HEK293 (cell line): Measurements from ENCODE around the gene TRAF1.
A peak's percentile ranks its signal among the peaks of the same experiment; 100 is the strongest.

ENCODE experiments used
- BCL11B ChIP-seq: fragments of 450-650 bp; formaldehyde crosslinking; IDR thresholded peaks from 2 replicates; pipeline ENCODE4 v1.5.1; 2016; ENCODE audit warnings: low read depth, missing biosample characterization, missing genetic modification characterization
- FEZF1 ChIP-seq: fragments of 450-650 bp; formaldehyde crosslinking; IDR thresholded peaks from 2 replicates; pipeline ENCODE4 v1.5.1; 2016; ENCODE audit warnings: missing biosample characterization, missing genetic modification characterization
- IKZF3 ChIP-seq: fragments of 450-650 bp; IDR thresholded peaks from 2 replicates; pipeline ENCODE4 v1.5.0; 2018; ENCODE audit warnings: missing biosample characterization, mild to moderate bottlenecking, missing genetic modification characterization, moderate library complexity
- SCRT2 ChIP-seq: fragments of 450-650 bp; formaldehyde crosslinking; IDR thresholded peaks from 2 replicates; pipeline ENCODE4 v1.5.1; 2016; ENCODE audit warnings: missing biosample characterization, missing genetic modification characterization
- ZBTB26 ChIP-seq: fragments of 450-650 bp; formaldehyde crosslinking; optimal IDR thresholded peaks from 2 replicates; pipeline ENCODE3; 2016; ENCODE audit warnings: missing biosample characterization, mild to moderate bottlenecking, missing genetic modification characterization
- ZBTB48 ChIP-seq: fragments of 450-650 bp; formaldehyde crosslinking; IDR thresholded peaks from 2 replicates; pipeline ENCODE4 v1.5.1; 2016; ENCODE audit warnings: missing biosample characterization, missing genetic modification characterization
- ZNF121 ChIP-seq: fragments of 450-650 bp; formaldehyde crosslinking; IDR thresholded peaks from 2 replicates; pipeline ENCODE4 v1.5.1; 2016; ENCODE audit warnings: missing biosample characterization, missing genetic modification characterization
- ZNF140 ChIP-seq: fragments of 450-650 bp; formaldehyde crosslinking; IDR thresholded peaks from 2 replicates; pipeline ENCODE4 v1.5.1; 2016; ENCODE audit warnings: missing biosample characterization, missing genetic modification characterization
- ZNF239 ChIP-seq: fragments of 450-650 bp; formaldehyde crosslinking; IDR thresholded peaks from 2 replicates; pipeline ENCODE4 v1.5.1; 2016; ENCODE audit warnings: missing biosample characterization, missing genetic modification characterization
- ZNF274 ChIP-seq, 2 experiments: fragments of 200-500 bp in 1 of 2; fragments of 450-650 bp in 1 of 2; sonication (Bioruptor generic) in 1 of 2; formaldehyde crosslinking in 1 of 2; IDR thresholded peaks; 2 replicates each; pipeline versions ENCODE4 v1.5.1 to v1.6.1; 2014 to 2016; ENCODE audit warnings: borderline replicate concordance in 1 of 2, inconsistent platforms in 1 of 2, low read length in 1 of 2, missing biosample characterization in 1 of 2, missing genetic modification characterization in 1 of 2
- ZNF324 ChIP-seq: fragments of 450-650 bp; formaldehyde crosslinking; IDR thresholded peaks from 2 replicates; pipeline ENCODE4 v1.5.1; 2016; ENCODE audit warnings: missing biosample characterization, missing genetic modification characterization
- ZNF362 ChIP-seq: fragments of 450-650 bp; formaldehyde crosslinking; IDR thresholded peaks from 2 replicates; pipeline ENCODE4 v1.5.1; 2016; ENCODE audit warnings: missing biosample characterization, missing genetic modification characterization
- ZNF37A ChIP-seq: fragments of 450-650 bp; IDR thresholded peaks from 2 replicates; pipeline ENCODE4 v1.5.1; 2018; ENCODE audit warnings: missing biosample characterization, missing genetic modification characterization
- ZNF394 ChIP-seq: fragments of 450-650 bp; formaldehyde crosslinking; IDR thresholded peaks from 2 replicates; pipeline ENCODE4 v1.5.1; 2016; ENCODE audit warnings: missing biosample characterization, missing genetic modification characterization, mild to moderate bottlenecking, moderate library complexity, borderline replicate concordance
- ZNF501 ChIP-seq: fragments of 450-650 bp; formaldehyde crosslinking; IDR thresholded peaks from 2 replicates; pipeline ENCODE4 v1.5.1; 2016; ENCODE audit warnings: missing biosample characterization, missing genetic modification characterization
- ZNF530 ChIP-seq: fragments of 450-650 bp; formaldehyde crosslinking; IDR thresholded peaks from 2 replicates; pipeline ENCODE4 v1.5.1; 2016; ENCODE audit warnings: low read depth, missing biosample characterization, missing genetic modification characterization
- ZNF558 ChIP-seq: fragments of 450-650 bp; formaldehyde crosslinking; IDR thresholded peaks from 2 replicates; pipeline ENCODE4 v1.5.1; 2016; ENCODE audit warnings: missing biosample characterization, missing genetic modification characterization
- ZNF561 ChIP-seq: fragments of 450-650 bp; IDR thresholded peaks from 2 replicates; pipeline ENCODE4 v1.5.1; 2018; ENCODE audit warnings: missing biosample characterization, missing genetic modification characterization, borderline replicate concordance
- ZNF585B ChIP-seq: fragments of 450-650 bp; formaldehyde crosslinking; IDR thresholded peaks from 2 replicates; pipeline ENCODE4 v1.5.1; 2016; ENCODE audit warnings: missing biosample characterization, missing genetic modification characterization
- ZNF645 ChIP-seq: fragments of 450-650 bp; formaldehyde crosslinking; IDR thresholded peaks from 2 replicates; pipeline ENCODE4; 2016; ENCODE audit warnings: missing biosample characterization, missing genetic modification characterization
- ZNF670 ChIP-seq: fragments of 450-650 bp; formaldehyde crosslinking; IDR thresholded peaks from 2 replicates; pipeline ENCODE4 v1.5.1; 2016; ENCODE audit warnings: missing biosample characterization, missing genetic modification characterization, low read depth
- ZNF692 ChIP-seq: fragments of 450-650 bp; formaldehyde crosslinking; IDR thresholded peaks from 2 replicates; pipeline ENCODE4 v1.5.1; 2016; ENCODE audit warnings: missing biosample characterization, missing genetic modification characterization
- ZNF792 ChIP-seq: fragments of 450-650 bp; formaldehyde crosslinking; IDR thresholded peaks from 2 replicates; pipeline ENCODE4 v1.5.1; 2016; ENCODE audit warnings: missing biosample characterization, missing genetic modification characterization
- ZSCAN23 ChIP-seq: fragments of 450-650 bp; formaldehyde crosslinking; IDR thresholded peaks from 2 replicates; pipeline ENCODE4 v1.5.1; 2016; ENCODE audit warnings: missing biosample characterization, missing genetic modification characterization
- ZSCAN30 ChIP-seq: fragments of 450-650 bp; IDR thresholded peaks from 2 replicates; pipeline ENCODE4 v1.5.1; 2018; ENCODE audit warnings: missing biosample characterization, mild to moderate bottlenecking, missing genetic modification characterization, moderate library complexity
- TF ChIP-seq, protein P1 (sequence below): fragments of 450-650 bp; formaldehyde crosslinking; IDR thresholded peaks from 2 replicates; pipeline ENCODE4 v1.5.1; 2017; ENCODE audit warnings: missing biosample characterization, missing genetic modification characterization
- TF ChIP-seq, protein P2 (sequence below): fragments of 450-650 bp; formaldehyde crosslinking; IDR thresholded peaks from 2 replicates; pipeline ENCODE4 v1.5.1; 2016; ENCODE audit warnings: missing biosample characterization, missing genetic modification characterization
- TF ChIP-seq, protein P3 (sequence below): fragments of 450-650 bp; formaldehyde crosslinking; IDR thresholded peaks from 2 replicates; pipeline ENCODE4 v1.5.1; 2017; ENCODE audit warnings: missing biosample characterization, missing genetic modification characterization

TRAF1 gene

DNA sequence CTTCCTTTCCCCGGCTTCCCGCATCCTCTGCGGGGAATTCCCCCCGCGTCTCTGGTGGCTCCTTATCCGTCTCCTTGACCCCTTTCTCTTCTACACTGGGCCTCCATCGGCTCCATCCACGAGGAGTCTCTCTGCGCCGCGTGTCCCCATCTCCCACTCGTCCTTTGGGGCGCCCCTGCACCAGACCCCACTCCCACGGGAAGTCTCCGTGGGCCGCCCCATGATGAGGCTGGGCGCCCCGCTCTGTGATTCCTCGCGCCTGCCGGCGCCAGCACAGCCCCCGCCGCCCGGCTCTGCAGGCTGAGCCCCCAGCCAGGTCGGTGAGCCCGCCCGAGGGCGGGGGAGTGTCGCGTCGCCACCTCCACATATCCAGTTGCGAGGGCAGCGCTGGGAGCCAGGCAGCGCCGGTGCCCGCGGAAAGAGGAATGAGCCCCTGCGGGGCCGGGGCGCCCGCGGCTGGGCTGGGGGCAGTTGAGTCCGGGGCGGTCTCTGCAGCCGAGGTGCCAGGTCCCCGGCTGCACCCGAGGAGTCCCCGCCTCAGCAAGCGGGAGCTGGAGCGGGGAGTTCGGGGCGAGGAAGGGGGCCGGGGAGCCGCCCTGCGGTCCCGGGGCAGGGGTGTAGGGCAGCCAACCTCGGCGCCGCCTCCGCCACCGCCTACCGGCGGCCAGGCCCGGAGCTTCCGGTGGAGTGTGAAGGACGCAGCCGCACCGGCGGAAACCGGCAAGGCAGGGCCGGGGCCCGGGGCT is 2.1 kb upstream of the TRAF1 start (continued):
- TF ChIP-seq ZNF792 = no peak
- TF ChIP-seq ZSCAN23 (tag by site-specific recombination) = no peak
- no peak for TF ChIP-seq IKZF3
- TF ChIP-seq, protein P1, sequence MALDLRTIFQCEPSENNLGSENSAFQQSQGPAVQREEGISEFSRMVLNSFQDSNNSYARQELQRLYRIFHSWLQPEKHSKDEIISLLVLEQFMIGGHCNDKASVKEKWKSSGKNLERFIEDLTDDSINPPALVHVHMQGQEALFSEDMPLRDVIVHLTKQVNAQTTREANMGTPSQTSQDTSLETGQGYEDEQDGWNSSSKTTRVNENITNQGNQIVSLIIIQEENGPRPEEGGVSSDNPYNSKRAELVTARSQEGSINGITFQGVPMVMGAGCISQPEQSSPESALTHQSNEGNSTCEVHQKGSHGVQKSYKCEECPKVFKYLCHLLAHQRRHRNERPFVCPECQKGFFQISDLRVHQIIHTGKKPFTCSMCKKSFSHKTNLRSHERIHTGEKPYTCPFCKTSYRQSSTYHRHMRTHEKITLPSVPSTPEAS (tag by site-specific recombination) = no peak
- no peak for TF ChIP-seq ZNF645 (tag by site-specific recombination)
- TF ChIP-seq ZNF670 = no peak
- TF ChIP-seq ZNF394 = no peak
- TF ChIP-seq, protein P2, sequence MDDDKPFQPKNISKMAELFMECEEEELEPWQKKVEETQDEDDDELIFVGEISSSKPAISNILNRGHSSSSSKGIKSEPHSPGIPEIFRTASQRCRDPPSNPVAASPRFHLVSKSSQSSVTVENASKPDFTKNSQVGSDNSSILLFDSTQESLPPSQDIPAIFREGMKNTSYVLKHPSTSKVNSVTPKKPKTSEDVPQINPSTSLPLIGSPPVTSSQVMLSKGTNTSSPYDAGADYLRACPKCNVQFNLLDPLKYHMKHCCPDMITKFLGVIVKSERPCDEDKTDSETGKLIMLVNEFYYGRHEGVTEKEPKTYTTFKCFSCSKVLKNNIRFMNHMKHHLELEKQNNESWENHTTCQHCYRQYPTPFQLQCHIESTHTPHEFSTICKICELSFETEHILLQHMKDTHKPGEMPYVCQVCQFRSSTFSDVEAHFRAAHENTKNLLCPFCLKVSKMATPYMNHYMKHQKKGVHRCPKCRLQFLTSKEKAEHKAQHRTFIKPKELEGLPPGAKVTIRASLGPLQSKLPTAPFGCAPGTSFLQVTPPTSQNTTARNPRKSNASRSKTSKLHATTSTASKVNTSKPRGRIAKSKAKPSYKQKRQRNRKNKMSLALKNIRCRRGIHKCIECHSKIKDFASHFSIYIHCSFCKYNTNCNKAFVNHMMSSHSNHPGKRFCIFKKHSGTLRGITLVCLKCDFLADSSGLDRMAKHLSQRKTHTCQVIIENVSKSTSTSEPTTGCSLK (tag by site-specific recombination) = no peak
- TF ChIP-seq ZNF530 (tag by site-specific recombination) = no peak
- peak; percentile 60; the same call in 1 of the 2 replicates for TF ChIP-seq ZNF561 (tag by site-specific recombination)
- no peak for TF ChIP-seq ZNF239 (tag by site-specific recombination)
- TF ChIP-seq ZNF558 (tag by site-specific recombination) = no peak
- peak; percentile 57 for TF ChIP-seq ZBTB26
- TF ChIP-seq ZNF585B = no peak
- TF ChIP-seq BCL11B = no peak
- TF ChIP-seq ZNF692 (tag by site-specific recombination) = peak; percentile 41; the same call in 1 of the 2 replicates
- no peak for TF ChIP-seq ZNF501
- no peak for TF ChIP-seq ZNF274 (IDR thresholded peaks at IDR 0.05; ENCODE audit: low read length)
- no peak for TF ChIP-seq ZNF274 (tag by site-specific recombination; IDR thresholded peaks at IDR 0.05; ENCODE audit: borderline replicate concordance)
- no peak for TF ChIP-seq SCRT2 (tag by site-specific recombination)
- TF ChIP-seq FEZF1 (tag by site-specific recombination) = no peak
- no peak for TF ChIP-seq ZNF121 (tag by site-specific recombination)
- TF ChIP-seq ZNF324 (tag by site-specific recombination) = no peak
- TF ChIP-seq, protein P3, sequence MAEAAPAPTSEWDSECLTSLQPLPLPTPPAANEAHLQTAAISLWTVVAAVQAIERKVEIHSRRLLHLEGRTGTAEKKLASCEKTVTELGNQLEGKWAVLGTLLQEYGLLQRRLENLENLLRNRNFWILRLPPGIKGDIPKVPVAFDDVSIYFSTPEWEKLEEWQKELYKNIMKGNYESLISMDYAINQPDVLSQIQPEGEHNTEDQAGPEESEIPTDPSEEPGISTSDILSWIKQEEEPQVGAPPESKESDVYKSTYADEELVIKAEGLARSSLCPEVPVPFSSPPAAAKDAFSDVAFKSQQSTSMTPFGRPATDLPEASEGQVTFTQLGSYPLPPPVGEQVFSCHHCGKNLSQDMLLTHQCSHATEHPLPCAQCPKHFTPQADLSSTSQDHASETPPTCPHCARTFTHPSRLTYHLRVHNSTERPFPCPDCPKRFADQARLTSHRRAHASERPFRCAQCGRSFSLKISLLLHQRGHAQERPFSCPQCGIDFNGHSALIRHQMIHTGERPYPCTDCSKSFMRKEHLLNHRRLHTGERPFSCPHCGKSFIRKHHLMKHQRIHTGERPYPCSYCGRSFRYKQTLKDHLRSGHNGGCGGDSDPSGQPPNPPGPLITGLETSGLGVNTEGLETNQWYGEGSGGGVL (tag by site-specific recombination) = no peak; the same call in 1 of the 2 replicates
- TF ChIP-seq ZNF140 (tag by site-specific recombination) = no peak
- TF ChIP-seq ZNF362 (tag by site-specific recombination) = no peak
- TF ChIP-seq ZNF37A = no peak
- TF ChIP-seq ZBTB48 = peak; percentile 31; the same call in 1 of the 2 replicates
- TF ChIP-seq ZSCAN30 (tag by site-specific recombination) = peak; percentile 59; the same call in 1 of the 2 replicates
